Epithelial cell of alveolus of lung (primary cell): ENCODE results near the gene ABCA7. TPM values are rescaled to one million over a fixed set of nuclear protein-coding genes. Genes with fewer than 3 reads are reported as not detected.

Experiments
- total RNA-seq: library from RNA; depleted of rRNA; stranded (reverse); fragments of >200 nt; gene quantifications from 2 replicates; pipeline ENCODE4 v1.2.1, GENCODE V29; 2015

ABCA7 gene, protein sequence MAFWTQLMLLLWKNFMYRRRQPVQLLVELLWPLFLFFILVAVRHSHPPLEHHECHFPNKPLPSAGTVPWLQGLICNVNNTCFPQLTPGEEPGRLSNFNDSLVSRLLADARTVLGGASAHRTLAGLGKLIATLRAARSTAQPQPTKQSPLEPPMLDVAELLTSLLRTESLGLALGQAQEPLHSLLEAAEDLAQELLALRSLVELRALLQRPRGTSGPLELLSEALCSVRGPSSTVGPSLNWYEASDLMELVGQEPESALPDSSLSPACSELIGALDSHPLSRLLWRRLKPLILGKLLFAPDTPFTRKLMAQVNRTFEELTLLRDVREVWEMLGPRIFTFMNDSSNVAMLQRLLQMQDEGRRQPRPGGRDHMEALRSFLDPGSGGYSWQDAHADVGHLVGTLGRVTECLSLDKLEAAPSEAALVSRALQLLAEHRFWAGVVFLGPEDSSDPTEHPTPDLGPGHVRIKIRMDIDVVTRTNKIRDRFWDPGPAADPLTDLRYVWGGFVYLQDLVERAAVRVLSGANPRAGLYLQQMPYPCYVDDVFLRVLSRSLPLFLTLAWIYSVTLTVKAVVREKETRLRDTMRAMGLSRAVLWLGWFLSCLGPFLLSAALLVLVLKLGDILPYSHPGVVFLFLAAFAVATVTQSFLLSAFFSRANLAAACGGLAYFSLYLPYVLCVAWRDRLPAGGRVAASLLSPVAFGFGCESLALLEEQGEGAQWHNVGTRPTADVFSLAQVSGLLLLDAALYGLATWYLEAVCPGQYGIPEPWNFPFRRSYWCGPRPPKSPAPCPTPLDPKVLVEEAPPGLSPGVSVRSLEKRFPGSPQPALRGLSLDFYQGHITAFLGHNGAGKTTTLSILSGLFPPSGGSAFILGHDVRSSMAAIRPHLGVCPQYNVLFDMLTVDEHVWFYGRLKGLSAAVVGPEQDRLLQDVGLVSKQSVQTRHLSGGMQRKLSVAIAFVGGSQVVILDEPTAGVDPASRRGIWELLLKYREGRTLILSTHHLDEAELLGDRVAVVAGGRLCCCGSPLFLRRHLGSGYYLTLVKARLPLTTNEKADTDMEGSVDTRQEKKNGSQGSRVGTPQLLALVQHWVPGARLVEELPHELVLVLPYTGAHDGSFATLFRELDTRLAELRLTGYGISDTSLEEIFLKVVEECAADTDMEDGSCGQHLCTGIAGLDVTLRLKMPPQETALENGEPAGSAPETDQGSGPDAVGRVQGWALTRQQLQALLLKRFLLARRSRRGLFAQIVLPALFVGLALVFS (N-terminal part only)
- total RNA-seq: 1.9 and 3.3 TPM in 2 replicates

DNA sequence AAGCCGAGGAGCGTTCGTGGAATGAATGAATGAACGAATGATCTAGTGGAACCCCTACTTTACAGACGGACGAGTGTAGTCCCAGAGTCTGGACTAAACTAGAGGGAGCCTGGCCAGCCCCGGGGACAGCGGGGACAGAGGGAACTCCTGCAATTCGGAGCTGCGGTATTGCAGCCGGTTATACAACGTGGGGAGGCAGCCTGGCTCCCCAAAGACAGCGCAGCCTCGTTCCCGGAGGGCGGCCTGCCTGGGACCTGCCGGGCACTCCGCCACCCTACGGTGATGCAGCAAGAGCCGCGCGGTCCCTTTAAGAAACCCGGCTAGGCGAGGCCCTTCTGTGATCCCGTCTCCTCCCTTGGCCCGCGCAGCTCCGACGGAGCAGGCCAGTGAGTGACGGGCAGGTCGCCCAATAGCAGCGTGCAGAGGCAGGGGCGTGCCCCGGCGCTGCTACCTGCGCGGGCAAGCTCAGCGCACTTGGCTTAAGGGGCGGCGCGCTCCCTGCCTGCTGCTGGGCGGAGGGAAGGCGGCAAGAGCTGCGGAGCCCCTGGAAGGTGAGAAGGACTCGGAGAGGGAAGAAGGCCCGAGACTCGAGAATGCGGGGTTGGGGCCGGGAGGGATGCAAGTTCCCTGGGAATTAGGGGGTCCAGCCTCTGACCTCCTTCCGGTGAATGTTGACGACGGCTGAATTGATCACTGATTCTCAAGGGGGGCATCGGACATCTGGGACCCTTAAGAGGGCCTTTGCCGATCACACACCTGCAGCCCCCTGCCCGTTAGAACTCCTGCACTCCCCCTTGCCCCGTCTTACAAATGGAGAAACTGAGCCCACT lies at the start of gene ABCA7:
ABCA7 (plus strand) TSS at position 462 of the 830 bp plus-strand sequence. CDS start 1,255 bp downstream, outside the sequence.

GRCh38 chr19:1000095-1000494 lies 39.8 kb upstream of the ABCA7 start, which contains the start of gene GRIN3B:
TSS of gene GRIN3B (plus strand) at chr19:1000419. CDS start at chr19:1000438, 19 bp downstream.

DNA sequence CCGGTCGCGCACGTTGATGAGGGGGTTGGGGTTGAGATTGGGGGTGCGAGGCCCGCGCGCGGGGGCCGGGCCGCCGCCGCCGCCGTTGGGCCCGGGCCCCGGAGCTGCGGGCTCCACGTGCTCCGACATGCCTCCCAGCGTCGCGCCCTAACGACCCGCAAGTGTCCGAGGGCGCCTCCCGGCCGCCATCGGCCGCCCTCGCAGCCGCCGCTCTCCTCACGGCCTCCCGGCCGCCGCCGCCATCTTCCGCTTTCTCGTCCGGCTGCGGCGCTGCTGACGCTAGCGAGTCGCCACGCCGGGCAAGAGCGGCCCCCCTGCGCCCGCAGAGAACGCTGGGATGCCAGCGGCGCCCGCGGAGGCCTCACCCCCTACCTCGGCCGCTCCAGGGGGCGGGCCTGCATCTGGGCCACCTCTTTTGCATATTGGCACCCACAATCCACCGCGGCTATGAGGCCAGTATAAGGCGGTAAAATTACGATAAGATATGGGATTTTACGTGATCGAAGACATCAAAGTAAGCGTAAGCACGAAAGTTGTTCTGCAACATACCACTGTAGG lies 19.0 kb upstream of the ABCA7 start, which contains the start of gene TMEM259:
TMEM259 (minus strand) TSS at position 256 of the 558 bp plus-strand sequence; CDS start at position 129, 127 bp downstream.

GRCh38 chr19:1025960-1026782 lies 13.7 kb upstream of the ABCA7 start, which contains the start of gene CNN2:
TSS of gene CNN2 (plus strand) at chr19:1026608. CDS start at chr19:1026662, 54 bp downstream.

DNA sequence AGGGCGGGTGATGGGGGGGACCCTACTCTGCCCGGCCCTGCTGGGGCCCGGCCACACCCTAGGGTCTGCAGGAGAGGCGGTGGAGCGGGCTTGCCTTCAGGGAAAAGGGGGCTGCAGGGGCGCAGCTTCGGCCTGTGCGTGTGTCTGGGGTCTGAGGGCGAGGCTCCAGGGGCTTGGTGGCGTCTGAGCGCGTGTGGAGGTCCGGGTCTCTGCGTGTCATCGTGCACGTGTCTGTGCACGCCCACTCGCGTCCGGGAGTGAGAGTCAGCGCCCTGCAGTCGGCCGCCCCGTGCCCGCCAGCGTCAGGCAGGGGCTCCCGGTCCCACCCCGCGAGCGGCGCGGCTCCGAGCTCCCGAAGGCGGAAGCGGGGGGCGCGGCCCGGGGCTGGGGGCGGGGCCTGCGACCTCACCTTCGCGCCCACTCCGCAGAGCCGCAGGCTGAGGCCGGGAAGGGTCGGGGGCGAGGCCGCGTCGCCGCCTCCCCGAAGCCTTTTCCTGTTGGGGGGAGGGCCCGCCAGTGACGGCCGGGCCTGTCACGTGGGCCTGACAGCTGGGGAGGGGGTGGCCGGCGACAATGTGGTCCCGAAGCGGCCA lies 26.9 kb downstream of the ABCA7 start, which contains the start of gene ARHGAP45:
ARHGAP45 (plus strand) TSS at position 420 of the 593 bp plus-strand sequence. CDS start 239 bp downstream, outside the sequence.

DNA sequence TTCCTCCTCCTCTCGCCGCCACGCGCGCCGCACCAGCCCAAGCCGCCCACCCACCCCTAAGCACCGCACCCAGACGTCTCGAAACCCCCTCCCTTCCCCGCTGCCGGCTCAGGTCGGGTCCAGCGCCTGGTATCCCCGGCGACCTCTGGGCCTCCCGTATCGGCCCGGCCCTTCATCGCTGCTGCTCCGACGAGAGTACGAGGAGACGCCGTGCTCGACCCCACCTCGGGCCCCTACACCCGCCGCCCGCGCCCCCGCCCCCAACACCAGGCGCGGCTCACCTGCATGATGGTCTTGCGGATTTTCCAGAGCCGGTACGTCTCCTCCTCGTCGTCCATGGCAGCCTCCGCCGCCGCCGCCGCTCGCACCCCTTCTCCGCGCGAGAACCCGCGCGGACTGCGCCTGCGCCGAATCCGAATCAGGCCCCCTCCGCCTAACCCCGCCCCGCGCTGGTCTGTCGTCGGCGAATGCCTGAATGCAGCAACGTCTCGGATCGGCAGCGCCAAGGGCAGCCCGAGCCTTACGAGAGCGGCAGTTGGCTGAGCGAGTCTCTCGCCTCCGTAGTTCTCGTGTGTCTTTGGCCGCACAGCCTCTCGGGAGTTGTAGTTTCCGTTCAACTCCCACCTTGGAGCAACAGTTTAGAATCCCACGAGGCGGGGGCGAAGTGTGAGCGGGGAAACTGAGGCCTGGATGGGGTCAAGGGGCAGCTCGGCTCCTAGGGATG lies 55.2 kb downstream of the ABCA7 start, which contains the start of gene POLR2E:
POLR2E (minus strand) TSS at position 398 of the 724 bp plus-strand sequence; CDS start at position 338, 60 bp downstream.

GRCh38 chr19:1103708-1104310 lies 63.9 kb downstream of the ABCA7 start, which contains the start of gene GPX4:
TSS of gene GPX4 (plus strand) at chr19:1103994. CDS start at chr19:1104044, 50 bp downstream.

Other genes with a start within 250 kb of the ABCA7 start
- gene PTBP1, start 242.7 kb upstream of the ABCA7 start, total RNA-seq: 297 and 323 TPM in 2 replicates
- gene PLPPR3, start 218.2 kb upstream of the ABCA7 start, total RNA-seq: 1.7 and 102 TPM in 2 replicates
- gene AZU1, start 212.3 kb upstream of the ABCA7 start, total RNA-seq: 2.5 TPM in 1 of 2 replicates, not detected in the other
- 2.6 TPM in 1 of 2 replicates, not detected in the other for gene PRTN3, start 199.1 kb upstream of the ABCA7 start, total RNA-seq
- 15.0 TPM in 1 of 2 replicates, not detected in the other for gene ELANE, start 187.8 kb upstream of the ABCA7 start, total RNA-seq
- 0.91 and 262 TPM in 2 replicates for gene CFD, start 180.4 kb upstream of the ABCA7 start, total RNA-seq
- gene MED16, start 146.9 kb upstream of the ABCA7 start, total RNA-seq: 45.9 and 54.3 TPM in 2 replicates
- not detected in 2 replicates for gene RNU6-9, start 146.6 kb upstream of the ABCA7 start, total RNA-seq
- 51.7 and 56.2 TPM in 2 replicates for gene R3HDM4, start 126.9 kb upstream of the ABCA7 start, total RNA-seq
- gene KISS1R, start 122.8 kb upstream of the ABCA7 start, total RNA-seq: 0.39 TPM in 1 of 2 replicates, not detected in the other
- 12.2 and 14.5 TPM in 2 replicates for gene ARID3A, start 114.1 kb upstream of the ABCA7 start, total RNA-seq
- gene WDR18, start 55.8 kb upstream of the ABCA7 start, total RNA-seq: 49.1 and 54.8 TPM in 2 replicates
- gene GRIN3B, start 39.7 kb upstream of the ABCA7 start, total RNA-seq: 1.6 and 2.0 TPM in 2 replicates
- gene TMEM259, start 19.0 kb upstream of the ABCA7 start, total RNA-seq: 126 and 158 TPM in 2 replicates
- not detected in 2 replicates for gene RNU6-2, start 18.6 kb upstream of the ABCA7 start, total RNA-seq
- gene CNN2, start 13.5 kb upstream of the ABCA7 start, total RNA-seq: 265 and 382 TPM in 2 replicates
- 3.4 and 4.5 TPM in 2 replicates for gene ARHGAP45, start 27.1 kb downstream of the ABCA7 start, total RNA-seq
- gene POLR2E, start 55.3 kb downstream of the ABCA7 start, total RNA-seq: 207 and 220 TPM in 2 replicates
- gene GPX4, start 63.9 kb downstream of the ABCA7 start, total RNA-seq: 357 and 567 TPM in 2 replicates
- 33.7 and 63.0 TPM in 2 replicates for gene SBNO2, start 134.2 kb downstream of the ABCA7 start, total RNA-seq
- 63.7 and 77.8 TPM in 2 replicates for gene STK11, start 165.7 kb downstream of the ABCA7 start, total RNA-seq
- 1.9 and 4.5 TPM in 2 replicates for gene CBARP, start 197.9 kb downstream of the ABCA7 start, total RNA-seq
- gene ATP5F1D, start 201.6 kb downstream of the ABCA7 start, total RNA-seq: 85.8 and 140 TPM in 2 replicates
- gene MIDN, start 208.5 kb downstream of the ABCA7 start, total RNA-seq: 25.0 and 75.9 TPM in 2 replicates
- 239 and 297 TPM in 2 replicates for gene CIRBP, start 229.2 kb downstream of the ABCA7 start, total RNA-seq
- gene FAM174C, start 235.4 kb downstream of the ABCA7 start, total RNA-seq: 57.6 and 62.4 TPM in 2 replicates
- not detected in 2 replicates for gene EFNA2, start 245.8 kb downstream of the ABCA7 start, total RNA-seq